ENCODE results near the gene KANSL1. TPM values are rescaled to one million over a fixed set of nuclear protein-coding genes. Genes with fewer than 3 reads are reported as not detected.
"Not testable (repeated sequence)": the region's sequence is repeated elsewhere in the genome, so short reads cannot be mapped to it uniquely, and the experiment has no call there.

The KANSL1 gene
- total RNA-seq, 3 donors from 2014 or later, result 80.2 to 107 (median 88.8) TPM

DNA sequence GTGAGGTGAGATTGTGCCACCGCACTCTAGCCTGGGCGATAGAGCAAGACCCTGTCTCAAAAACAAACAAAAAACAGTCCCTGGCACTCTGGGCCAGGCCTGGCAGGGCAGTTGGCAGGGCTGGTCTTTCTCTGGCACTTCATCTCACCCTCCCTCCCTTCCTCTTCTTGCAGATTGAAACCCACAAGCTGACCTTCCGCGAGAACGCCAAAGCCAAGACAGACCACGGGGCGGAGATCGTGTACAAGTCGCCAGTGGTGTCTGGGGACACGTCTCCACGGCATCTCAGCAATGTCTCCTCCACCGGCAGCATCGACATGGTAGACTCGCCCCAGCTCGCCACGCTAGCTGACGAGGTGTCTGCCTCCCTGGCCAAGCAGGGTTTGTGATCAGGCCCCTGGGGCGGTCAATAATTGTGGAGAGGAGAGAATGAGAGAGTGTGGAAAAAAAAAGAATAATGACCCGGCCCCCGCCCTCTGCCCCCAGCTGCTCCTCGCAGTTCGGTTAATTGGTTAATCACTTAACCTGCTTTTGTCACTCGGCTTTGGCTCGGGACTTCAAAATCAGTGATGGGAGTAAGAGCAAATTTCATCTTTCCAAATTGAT, 169.3 kb downstream of the KANSL1 start:
- no peak overlapping the region for H3K4me3 ChIP-seq
- no peaks in the 10 kb centered on the region for H3K4me1 ChIP-seq (ENCODE audit: low read depth)
- no peak for ATAC-seq
- no peaks in the 10 kb centered on the region for H3K9me3 ChIP-seq
- no peak for DNase-seq
- H3K36me3 ChIP-seq (ENCODE audit: low read depth), result no peaks in the 10 kb centered on the region
- TF ChIP-seq, protein P1, sequence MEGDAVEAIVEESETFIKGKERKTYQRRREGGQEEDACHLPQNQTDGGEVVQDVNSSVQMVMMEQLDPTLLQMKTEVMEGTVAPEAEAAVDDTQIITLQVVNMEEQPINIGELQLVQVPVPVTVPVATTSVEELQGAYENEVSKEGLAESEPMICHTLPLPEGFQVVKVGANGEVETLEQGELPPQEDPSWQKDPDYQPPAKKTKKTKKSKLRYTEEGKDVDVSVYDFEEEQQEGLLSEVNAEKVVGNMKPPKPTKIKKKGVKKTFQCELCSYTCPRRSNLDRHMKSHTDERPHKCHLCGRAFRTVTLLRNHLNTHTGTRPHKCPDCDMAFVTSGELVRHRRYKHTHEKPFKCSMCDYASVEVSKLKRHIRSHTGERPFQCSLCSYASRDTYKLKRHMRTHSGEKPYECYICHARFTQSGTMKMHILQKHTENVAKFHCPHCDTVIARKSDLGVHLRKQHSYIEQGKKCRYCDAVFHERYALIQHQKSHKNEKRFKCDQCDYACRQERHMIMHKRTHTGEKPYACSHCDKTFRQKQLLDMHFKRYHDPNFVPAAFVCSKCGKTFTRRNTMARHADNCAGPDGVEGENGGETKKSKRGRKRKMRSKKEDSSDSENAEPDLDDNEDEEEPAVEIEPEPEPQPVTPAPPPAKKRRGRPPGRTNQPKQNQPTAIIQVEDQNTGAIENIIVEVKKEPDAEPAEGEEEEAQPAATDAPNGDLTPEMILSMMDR (IDR thresholded peaks at IDR 0.05), result no peak
- intact Hi-C loops (cut with DNase I, micrococcal nuclease), result no loop called here

DNA sequence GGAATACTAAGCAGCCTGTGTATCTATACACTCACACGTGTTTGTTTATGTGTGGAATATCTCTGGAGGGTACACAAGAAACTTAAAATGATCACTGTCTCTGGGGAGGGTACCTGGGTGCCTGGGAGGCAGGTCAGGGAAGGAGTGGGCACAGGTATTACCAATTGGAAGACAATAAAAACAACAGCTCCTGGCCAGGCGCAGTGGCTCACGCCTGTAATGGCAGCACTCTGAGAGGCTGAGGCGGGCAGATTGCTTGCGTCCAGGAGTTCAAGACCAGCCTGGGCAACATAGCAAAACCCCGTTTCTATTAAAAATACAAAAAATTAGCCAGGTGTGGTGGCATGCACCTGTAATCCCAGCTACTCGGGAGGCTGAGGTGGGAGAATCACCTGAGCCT, 169.9 kb downstream of the KANSL1 start:
- H3K4me1 ChIP-seq (ENCODE audit: low read depth); H3K9me3 ChIP-seq; DNase-seq; H3K36me3 ChIP-seq (ENCODE audit: low read depth); intact Hi-C loops (cut with DNase I, micrococcal nuclease); ATAC-seq; H3K4me3 ChIP-seq: not testable (repeated sequence)

DNA sequence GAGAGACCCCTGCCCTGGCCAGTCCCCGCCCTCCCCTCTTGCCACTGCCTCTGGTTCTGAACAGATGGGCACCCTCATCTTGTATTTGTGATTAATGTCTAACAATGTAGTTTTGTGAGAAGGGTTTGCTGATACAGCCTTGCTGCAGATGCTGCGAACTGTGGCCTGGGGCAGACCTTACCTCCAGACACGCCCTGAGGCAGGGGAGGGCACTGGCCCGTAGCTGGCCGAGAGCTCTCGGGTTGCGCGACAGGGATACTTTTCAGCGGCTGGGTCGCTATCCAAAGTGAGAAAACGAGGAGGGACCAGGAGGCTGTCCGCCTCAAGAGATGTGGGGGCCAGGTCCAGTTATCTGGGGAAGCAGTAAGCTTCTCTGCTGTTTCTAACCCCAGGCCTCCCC, 172.2 kb downstream of the KANSL1 start:
- no peak for ATAC-seq

DNA sequence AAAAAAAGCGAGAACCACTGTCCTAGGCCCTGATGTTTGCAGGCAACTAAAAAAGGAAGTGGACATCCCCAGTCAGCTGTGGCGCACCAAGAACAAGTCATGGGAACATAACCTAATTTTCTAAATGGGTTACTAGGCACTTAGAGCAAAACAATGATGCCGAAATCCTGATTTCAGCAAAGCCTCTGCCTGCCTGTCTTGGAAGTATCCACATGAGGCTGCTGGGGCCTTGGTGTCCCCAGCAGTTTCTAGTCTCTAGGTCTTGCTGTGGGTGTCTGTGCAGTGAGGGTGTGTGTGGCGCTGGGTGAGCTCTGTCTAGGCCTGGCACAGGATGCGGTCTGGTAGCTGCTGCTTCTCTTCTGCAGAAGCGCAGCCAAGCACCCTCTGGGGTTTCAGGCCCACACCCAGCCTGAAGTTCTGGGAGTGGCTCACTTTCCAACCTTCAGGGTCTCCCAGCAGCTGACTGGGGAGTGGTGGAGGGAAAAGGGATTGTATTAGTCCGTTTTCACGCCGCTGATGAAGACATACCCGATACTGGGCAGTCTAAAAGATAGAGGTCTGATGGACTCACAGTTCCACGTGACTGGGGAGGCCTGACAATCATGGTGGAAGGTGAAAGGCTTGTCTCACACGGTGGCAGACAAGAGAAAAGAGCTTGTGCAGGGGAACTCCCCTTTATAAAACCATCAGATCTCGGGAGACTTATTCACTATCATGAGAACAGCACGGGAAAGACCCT, 173.0 kb downstream of the KANSL1 start:
- intact Hi-C loops (cut with DNase I, micrococcal nuclease), result no loop called here
- TF ChIP-seq, protein P1 (IDR thresholded peaks at IDR 0.05), result no peak
- Histone ChIP-seq H3K36me3 (ENCODE audit: low read depth) (no peaks in the 10 kb centered on the region), H3K4me3 (no peak overlapping the region), H3K9me3 (no peaks in the 10 kb centered on the region), H3K4me1 (ENCODE audit: low read depth) (no peaks in the 10 kb centered on the region)
- peak; percentile 86 for ATAC-seq
- peak in 1 of 3 donors; percentile 73 for DNase-seq

More for the DNA sequence above, 172.2 kb downstream of the KANSL1 start:
- DNase-seq, result no peak
- intact Hi-C loops (cut with DNase I, micrococcal nuclease), result no loop called here
- no peaks in the 10 kb centered on the region for H3K4me1 ChIP-seq (ENCODE audit: low read depth)
- H3K9me3 ChIP-seq, result no peaks in the 10 kb centered on the region
- TF ChIP-seq, protein P1 (IDR thresholded peaks at IDR 0.05), result no peak
- H3K4me3 ChIP-seq, result no peak overlapping the region
- no peaks in the 10 kb centered on the region for H3K36me3 ChIP-seq (ENCODE audit: low read depth)

DNA sequence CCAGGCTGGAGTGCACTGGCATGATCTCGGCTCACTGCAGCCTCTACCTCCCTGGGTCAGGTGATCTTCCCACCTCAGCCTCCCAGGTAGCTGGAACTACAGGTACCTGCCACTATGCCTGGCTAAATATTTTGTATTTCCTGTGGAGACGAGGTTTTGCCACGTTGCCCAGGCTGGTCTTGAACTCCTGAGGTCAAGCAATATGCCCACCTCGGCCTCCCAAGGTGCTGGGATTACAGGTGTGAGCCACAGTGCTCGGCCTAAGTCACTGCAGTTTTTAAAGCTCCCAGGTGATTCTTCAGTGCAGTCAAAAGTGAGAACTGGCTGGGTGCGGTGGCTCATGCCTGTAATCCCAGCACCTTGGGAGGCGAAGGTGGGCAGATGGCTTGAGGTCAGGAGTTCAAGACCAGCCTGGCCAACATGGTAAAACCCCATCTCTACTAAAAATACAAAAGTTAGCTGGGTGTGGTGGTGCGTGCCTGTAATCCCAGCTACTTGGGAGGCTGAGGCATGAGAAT, 173.8 kb downstream of the KANSL1 start:
- H3K4me3 ChIP-seq; H3K9me3 ChIP-seq; H3K36me3 ChIP-seq (ENCODE audit: low read depth); H3K4me1 ChIP-seq (ENCODE audit: low read depth); ATAC-seq; intact Hi-C loops (cut with DNase I, micrococcal nuclease): not testable (repeated sequence)
- DNase-seq, result peak in 1 of 3 donors; percentile 6

DNA sequence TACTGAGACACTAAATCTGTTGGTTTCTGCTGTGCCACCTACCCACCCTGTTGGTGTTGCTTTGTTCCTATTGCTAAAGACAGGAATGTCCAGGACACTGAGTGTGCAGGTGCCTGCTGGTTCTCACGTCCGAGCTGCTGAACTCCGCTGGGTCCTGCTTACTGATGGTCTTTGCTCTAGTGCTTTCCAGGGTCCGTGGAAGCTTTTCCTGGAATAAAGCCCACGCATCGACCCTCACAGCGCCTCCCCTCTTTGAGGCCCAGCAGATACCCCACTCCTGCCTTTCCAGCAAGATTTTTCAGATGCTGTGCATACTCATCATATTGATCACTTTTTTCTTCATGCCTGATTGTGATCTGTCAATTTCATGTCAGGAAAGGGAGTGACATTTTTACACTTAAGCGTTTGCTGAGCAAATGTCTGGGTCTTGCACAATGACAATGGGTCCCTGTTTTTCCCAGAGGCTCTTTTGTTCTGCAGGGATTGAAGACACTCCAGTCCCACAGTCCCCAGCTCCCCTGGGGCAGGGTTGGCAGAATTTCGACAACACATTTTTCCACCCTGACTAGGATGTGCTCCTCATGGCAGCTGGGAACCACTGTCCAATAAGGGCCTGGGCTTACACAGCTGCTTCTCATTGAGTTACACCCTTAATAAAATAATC, 179.6 kb downstream of the KANSL1 start:
- no peaks in the 10 kb centered on the region for H3K9me3 ChIP-seq
- DNase-seq, result peak in 1 of 3 donors; percentile 12
- no peaks in the 10 kb centered on the region for H3K4me1 ChIP-seq (ENCODE audit: low read depth)
- ATAC-seq, result no peak
- no peaks in the 10 kb centered on the region for H3K36me3 ChIP-seq (ENCODE audit: low read depth)
- H3K4me3 ChIP-seq, result no peak overlapping the region
- intact Hi-C loops (cut with DNase I, micrococcal nuclease), result no loop called here
- TF ChIP-seq, protein P1 (IDR thresholded peaks at IDR 0.05), result no peak
